CD4-positive, alpha-beta T cell treated with Interleukin-10 for 1 hour (primary cell): ENCODE measurements around the gene TNIK.

ENCODE experiments used
- DNase-seq: peaks from one replicate; pipeline ENCODE4 v3.0.0-alpha.2; 2020

The TNIK gene

DNA sequence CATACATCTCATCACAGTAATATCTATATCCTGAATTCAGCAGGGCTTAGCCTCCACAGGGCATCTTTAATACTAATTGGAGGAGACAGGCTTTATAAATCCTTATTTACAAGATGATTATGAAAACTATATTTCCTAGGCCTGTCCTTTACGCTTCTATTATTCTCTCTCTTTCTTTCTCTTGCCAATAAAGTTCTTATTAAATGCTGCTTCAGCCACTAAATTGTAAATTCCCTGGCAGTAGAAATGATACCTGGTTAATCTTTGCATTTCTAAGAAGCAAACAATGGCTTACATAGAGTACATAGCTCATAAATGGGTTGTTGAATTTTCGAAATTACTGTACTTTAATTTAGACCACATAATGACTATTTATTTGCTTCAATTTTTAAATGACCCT, 43.5 kb downstream of the TNIK start:
- DNase-seq: no peak

DNA sequence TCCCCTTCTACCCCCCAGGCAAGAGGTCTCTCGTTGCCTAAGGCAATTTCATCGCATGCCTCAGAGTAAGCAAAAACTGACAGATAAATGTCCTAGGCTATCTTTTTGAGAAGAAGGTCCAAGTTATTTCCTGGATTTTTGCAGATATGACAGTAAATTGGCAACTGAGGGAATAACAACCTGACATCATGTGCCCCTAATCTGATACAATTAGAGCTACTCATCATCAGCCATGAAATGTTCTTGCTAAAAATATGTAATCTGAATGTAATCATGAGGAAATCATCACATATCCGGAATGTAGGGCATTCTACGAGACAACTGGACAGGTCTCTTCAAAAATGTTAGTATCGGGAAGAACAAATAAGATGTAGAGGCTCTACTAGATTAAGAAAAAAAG, 44.1 kb downstream of the TNIK start:
- DNase-seq: no peak

DNA sequence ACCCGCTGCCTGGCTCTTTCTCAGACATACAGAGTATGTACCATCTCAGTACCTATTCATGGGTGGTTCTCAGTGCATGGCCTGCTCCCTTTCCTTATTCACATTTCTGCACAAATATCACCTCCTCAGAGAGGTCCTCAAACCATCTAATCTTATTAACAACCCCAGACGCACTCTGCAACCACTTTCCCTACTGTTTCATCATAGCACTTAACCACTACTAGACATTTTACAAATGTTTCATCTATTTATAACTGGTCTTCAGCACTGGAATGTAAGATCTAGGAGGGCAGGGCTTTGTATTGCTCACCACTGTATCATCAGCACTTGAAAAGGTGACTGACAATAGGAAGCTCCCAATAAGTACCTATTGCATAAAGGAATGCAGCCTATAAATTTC, 45.1 kb downstream of the TNIK start:
- no peak for DNase-seq

DNA sequence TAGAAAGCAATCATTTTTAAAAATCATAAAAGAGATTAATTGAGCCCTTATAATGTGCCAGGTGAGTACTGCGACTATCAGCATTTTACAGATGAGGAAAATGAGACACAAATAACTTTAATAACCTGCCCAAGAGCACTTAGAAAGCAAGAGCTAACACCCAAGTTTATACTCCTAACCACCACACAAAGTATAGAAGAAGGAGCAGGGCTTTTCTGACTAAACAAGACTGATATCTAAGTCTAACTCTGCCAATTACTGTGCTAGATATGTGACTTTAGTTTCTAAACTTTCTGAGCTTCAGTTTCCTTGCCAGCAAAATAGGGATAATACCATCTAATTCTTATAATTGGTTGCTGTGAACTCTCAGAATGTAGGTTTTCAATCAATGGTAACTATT, 47.7 kb downstream of the TNIK start:
- no peak for DNase-seq

DNA sequence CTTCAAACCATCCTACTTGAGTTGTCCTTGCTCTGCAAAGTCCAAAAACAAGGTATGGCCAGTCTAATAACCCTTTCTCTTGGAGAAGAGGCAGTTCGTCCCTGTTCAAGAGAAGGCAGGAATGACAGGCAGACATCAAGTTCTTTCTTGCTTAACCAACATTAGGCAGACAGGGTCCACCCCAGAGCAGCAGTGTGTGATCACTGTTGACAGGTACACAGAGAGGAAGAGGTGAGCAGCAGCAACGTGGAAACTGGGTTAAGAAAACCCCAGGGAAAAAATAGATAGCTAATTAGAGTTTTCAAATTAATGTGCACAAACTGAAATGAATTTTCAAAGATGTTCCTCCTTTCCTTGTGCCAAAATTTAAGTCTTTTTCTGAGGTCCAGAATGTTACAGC, 48.2 kb downstream of the TNIK start:
- DNase-seq: no peak

DNA sequence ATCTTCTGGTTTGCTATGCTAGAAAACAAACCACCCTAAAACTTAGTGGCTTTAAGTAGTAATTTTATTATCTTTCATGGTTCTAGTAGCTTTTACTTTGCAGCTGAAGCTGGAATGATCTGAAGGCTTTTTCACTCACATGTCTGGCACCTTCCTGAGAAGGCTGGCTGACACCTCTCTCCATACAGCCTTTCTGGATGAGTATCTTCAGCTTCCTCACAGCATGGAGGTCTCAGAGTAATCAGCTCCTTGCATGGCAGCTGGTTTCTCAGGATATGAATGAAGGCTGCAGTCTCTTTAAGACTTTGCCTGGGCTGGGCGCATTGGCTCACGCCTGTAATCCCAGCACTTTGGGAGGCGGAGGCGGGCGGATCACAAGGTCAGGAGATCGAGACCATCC, 50.0 kb downstream of the TNIK start:
- DNase-seq: no peak

DNA sequence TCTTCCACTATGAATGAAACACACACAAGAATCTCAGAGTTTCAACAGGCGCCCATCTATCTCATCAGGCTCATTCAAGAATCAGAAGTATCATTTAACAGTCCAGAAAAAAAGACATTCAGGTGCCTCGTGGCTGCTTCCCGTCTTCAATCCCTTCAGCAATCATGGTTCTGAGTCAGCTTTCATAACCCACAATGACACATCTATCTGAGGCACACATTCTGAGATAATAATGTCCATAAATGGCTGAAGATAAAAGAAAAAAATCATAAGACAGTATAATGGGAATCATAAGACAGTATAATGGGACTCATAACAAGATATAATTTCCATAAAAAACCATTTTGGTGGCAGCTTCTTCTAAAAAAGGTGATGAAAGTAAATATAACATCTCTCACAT, 52.4 kb downstream of the TNIK start:
- no peak for DNase-seq

DNA sequence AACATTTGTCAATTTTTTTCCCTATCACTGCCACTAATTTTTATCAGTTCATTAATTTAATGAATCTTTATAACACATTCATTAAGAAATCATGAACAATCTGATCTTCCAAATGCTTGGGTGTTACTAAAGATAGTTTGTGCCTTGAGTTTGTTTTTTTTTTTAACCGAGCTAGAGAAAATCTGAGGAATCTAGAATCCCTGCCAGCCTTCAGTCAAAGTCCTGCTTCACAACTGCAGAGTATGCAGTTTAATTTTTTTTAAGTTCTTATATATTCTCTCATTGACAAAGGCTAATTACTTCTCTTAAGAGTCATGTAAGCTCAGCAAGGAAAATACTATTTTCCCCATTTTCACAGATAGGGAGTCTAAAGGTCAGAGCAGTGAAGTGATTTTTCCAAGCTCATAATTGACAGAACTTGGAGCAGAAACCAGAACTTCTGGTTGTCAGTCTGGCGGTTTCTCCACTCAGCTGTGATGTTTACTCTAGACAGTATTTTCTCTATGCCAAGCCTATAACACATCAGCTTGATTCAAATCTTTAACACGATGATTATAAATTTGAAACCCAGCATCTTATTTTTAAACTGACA, 55.7 kb downstream of the TNIK start:
- no peak for DNase-seq

DNA sequence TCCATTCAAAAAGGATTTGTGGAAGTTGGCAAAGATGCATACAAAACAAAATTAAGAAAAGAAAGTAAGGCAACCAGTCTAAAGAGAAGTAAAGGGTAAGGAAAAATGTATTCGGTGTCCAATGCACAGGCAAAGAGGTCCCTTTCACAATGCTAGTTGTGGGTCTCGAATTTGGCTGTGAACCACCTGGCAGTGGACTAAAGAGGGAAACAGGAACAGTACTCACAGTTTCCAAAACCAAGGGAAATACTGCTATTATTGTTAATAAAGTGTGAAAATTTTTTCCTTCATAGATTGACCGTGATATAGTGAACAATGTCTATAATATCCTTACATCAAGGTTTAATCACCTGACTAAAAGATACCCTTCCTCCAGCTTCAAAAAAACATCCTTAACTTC, 57.9 kb downstream of the TNIK start:
- no peak for DNase-seq

DNA sequence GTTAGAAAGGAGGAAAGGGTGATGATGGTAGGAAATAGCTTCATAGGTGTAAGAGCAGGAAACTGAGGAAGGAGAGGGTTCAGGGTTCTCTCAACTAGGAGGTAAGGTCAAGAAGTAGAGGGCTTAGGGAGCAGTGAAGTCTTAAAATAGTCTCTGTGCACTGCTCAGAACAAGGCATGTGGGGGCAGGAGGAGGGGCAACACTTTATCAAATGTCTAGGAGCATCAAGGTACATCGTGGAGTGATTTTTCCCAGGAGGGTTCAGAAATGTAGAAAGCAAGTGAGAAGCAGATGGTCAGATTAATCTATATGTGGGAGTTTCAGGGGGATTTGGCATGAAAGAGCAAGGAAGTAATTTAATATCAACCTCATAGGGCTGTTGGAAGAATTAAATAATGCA, 58.8 kb downstream of the TNIK start:
- no peak for DNase-seq

DNA sequence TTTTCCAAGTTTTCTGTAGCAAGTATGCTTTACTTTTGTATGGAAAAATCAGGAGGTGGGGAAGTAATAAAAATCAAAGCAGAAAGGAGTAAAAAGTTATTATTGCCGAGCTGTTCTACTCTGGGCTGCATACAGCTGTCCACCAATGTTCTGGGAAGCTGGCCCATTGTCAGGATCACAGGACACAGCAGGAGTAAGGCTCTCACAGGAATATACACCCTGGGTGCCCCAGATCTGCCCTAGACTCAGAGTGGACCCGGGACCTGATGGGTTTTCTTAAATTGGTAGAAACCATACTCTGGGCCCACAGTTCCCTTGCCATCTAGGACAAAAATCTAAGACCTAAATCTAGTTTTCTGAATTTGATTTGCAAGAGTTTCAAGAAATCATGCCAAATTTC, 60.4 kb downstream of the TNIK start:
- no peak for DNase-seq

DNA sequence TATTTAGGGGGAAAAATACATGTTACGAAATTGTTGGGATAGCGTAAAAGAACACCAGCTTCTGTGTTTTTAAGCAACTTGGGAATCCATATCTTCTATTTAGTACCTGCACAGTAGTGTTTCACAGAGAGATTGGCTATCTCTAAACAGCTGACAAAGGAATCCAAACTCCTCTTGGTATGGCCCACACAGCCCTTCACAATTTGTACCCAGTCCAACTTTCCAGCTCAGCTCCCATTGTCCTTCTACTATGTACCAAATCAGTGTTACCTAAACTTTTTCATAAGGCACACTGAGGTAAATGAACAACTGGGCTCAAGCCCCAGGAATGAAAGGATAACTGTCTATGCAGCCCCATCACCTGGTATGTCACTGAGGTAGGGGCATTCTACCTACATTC, 61.9 kb downstream of the TNIK start:
- no peak for DNase-seq

DNA sequence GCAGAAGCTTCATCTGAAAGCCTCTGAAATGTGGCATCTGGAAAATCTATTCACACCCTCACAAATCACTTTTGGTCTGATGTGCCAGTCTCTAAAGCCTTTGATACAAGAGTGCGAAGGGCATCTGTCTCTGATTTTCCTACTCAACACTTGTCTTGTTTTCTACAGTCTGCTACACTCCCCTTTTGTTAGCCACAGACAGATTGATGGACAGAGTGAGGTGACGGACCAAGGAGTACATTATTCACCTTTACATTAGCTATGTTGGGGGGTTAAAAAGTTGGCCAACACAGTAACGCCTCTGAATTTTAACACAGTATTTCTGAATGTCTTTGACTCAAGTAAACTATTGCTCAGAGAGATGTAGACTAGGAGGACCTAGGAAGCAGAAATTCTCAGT, 63.1 kb downstream of the TNIK start:
- no peak for DNase-seq

DNA sequence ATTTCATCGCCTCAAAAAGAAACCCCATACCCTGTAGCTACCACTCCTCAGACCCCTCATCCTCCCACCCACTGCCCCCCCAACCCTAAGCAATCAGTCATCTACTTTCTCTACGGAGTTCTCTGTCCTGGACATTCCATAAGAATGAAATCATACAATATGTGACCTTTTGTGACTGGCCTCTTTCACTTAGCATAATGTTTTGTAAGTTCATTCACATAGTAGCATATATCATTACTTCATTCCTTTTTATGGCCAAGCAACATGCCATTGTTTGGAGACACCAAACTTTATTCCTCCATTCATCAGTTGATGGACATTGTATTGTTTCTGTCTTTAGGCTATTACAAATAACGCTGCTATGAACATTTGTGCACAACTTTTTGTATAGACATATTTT, 64.2 kb downstream of the TNIK start:
- DNase-seq: no peak

DNA sequence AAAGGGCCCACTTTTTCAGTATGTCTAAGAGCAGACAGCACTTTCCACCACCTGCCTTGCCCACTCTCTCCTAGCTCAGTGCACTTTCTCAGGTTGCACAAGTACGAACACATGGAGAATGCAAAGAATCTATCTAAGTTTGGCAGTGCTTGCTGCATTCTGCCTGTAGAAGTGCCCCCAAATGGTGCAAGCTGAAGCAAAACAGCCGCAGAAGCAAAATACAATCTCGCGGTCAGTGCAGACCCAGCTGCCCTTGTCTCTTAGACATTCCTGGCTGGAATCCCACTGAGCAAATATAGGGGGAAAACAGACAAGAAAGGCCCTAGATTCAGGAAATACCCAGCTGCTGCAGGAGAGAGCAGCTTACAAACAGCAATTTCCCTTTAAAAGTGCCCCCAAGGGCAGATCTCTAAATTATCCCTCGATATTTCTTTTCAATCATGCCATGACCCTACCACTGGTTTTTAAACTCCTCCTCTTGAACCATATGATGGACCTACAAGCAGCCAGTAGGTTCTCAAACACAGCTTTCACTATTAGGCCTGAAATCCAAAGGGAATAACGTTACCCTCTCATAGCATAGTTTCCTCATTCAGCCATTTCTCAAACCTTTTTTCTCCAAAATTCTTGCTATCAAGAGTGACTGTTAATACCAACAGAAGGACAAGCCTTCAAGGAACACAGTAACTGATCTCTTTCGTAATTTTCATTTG, 67.0 kb downstream of the TNIK start:
- no peak for DNase-seq

DNA sequence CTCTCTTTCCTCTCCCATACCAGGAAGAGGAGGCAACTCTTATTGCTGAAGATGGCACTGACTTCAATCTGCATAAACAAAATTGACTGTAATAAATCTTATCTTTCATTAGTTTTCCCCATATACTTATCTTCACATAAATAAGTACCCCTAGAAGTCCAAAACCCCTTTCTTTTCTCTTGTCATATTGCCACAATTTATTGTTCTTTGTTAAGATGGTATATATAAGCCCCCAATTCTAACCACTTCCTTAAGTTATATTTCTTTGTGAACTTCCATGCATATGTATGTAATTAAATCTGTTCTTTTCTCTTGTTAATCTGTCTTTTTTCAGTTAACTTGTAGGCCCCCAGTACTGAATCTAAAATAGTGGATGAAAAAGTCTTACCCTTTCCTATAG, 68.8 kb downstream of the TNIK start:
- DNase-seq: no peak

DNA sequence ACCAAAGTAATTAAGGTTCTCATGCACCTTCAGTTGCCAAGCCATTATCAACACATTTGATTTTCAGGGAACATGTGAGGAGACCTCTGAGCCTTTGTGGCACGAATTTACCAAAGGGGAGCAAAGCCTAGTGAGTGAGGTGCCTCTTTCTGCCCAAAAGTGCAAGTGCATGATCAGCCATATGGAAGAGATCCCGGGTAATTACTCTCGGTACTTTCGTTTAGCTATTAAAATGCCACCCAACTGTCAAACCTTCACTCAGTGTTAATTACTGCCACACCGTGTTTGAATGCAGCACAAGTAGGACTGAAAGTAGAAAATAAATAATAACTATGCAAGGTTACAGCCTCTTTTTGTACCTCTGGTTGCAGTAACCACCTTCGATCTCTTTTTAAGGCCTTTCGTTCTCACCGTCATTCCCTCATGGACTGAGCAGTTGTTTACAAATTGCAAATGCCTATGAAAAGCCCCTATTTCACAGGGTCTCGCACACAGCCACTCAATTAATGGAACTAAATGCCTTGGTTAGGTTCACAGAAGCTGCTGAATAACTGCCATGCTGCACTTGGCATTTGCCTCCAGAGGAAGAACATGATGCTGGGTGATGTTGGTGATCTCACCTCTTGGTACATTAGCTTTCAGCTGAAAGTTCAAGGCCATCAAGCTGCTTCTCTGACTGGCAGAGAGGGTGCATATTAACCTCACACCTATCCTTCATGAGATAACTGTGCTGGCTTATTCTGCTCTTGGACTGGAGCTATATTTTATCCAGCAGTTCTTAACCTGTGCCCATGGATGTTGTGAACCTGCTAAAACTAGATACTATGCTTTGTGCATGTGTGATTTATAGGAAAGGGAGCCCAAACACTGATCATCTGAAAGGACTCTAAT, 69.9 kb downstream of the TNIK start:
- no peak for DNase-seq

DNA sequence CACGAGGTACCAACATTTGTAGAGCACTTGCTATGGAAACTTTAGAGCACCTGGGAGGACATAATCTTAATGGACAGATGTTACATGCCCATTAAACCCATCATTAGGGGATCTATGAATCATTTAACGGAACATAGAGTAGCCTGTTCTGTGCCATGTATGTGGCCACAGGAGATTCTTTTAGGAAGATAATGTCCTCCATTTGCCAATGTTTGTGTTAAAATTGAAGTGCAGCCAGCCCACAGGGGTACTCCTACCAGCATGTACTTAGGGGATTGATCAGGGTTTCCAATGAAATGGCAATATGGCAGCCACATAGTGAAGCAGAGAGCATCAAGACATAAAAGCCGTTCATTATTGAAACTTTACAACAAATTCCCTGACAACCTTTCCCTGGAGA, 70.7 kb downstream of the TNIK start:
- no peak for DNase-seq

DNA sequence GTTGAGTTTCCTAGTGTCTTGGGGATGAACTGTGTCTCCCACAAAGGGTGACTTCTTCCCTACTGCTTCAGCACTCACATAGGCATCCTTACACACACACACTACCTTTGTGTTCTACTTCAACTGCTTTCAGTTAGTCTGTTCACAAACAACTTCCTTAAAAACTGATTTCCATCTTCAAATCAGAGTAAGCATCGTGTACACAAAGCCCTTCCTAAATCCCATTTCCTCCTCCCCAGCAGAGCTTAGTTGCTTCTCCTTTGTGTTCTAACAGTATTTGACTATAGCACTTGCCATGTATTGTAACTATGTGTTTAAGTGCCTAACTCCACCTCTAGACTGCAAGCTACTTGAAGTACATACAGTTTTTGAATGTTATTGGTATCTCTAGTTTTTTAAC, 71.7 kb downstream of the TNIK start:
- no peak for DNase-seq

DNA sequence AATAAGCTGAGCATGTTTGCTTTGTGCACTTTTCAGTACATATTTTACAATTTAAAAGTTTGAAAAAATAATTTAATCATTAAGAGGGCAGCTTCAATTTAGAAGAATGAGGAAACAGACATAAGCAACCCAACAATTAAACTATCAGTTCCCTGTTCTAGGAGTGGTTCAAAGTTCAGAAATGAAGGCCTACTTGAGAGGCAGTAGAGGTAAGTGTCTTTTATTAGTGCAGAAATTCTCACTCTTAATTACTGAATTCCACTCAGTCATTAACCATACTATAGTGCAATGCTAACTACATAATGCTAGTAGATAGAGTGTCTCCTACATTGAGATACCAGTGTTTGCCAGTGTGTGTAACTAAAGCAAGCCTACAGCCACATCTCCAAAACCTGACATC, 73.1 kb downstream of the TNIK start:
- DNase-seq: no peak

DNA sequence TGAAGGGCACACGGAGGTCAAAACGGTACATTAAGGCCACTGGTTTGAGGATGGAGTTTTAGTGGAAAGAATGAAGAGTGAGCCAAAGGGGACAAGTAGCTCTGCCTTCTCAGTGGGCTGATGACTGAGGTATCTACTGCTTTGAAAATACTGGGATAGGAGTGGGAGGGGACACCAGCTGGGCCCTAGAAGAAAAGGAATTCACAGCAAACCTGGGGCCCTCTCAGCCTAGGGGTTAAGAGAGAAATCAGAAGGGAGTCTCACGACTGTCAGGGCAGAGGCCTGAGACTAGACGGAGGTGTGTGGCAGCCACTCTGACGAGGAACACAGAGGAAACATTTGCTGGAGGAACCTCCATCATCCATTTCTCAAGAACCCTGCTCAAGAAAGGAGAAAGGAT, 75.1 kb downstream of the TNIK start:
- DNase-seq: no peak

DNA sequence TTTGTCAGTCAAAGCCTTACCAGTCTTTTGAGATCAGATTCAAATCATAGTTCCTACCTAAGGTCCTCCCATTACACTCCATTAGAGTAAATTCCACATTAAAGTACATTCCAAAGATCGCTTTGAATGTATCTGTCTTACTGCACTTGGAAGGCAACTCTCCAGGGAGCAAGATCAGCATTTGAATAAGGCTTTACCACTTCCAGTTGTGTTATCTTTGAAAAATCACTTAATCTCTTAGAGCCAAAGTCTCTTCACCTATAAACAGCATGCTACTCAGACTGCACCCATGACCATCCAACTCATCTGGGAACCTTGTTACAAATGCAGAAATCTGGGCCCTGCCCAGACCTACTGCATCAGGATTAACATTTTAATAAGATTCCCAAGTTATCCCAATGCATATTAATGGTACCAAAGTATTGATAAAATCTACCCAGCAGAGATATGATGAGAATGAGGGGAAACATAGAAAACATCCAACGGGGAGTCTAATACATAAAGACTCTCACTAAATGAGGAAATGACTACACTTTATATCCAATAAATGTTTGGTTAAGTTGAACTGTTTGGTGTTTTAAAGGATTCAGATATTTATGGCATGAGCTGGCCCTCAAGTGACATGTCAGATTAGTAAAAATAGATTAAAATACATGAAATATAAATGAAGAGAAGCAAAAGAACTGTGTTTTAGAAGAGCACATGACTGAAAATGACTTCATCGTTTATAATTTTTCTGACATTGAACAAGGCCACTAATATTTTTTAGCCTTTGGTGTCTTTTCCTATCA, 75.9 kb downstream of the TNIK start:
- DNase-seq: no peak
